Measurements from ENCODE around the gene SELENOS. TPM values are rescaled to one million over a fixed set of nuclear protein-coding genes. Genes with fewer than 3 reads are reported as not detected.

Gene SELENOS
- total and polyA plus RNA-seq, 9 of the 15 experiments (the other 6 are each of a cell fraction or from before 2014, with no cell fraction given): 24.9 to 57.4 (median 47.9) TPM

DNA sequence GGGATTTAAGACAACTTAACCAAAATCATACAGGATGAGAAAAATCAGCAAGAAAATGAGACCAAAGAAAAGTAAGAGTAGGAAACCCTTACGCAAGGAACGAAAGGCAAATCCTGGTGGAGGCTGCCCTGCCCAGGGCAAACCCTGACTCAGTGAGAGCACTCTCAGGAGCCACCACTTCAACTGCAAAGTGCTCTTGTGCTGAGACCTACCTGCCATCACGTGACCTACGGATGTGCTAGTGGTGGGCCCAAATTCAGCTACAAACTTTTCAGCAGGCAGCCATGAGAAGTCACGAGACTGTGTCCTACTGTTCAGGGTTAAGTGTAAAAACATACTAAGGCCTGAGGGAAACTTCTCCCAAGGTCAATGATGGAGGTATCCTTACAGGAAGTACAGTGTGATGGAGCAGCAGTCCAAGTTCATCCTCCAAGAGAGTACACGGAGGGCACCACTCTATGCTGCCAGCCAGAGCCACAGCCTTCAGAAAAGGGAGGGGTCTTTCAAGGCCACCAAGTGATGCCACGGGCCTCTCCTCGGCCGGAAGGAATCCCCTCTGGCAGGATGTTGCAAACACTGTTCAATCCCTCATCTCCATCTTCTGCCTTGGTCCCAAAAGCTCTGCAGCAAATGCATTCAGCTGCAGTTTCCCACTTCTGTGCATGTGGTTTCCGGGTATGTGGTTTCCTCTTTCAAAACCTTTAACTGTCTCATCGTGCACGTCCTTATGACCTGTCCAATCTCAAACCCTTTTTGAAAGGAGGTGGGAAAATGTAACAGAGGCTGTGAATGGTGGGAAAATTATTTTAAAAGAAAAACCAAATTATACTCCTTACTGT is 34.9 kb downstream of the SELENOS start:
- in situ Hi-C loops (cut with MboI): no loop called here

More for the DNA sequence above, 34.9 kb downstream of the SELENOS start:
- BruUV-seq (replicated peaks): no TSS peak
- POLR2A ChIA-PET: interaction anchor here (0.7 to 1.0 kb wide), 2 partner anchors 25 to 87 kb away, joined by 3 read pairs; no protein-coding TSS in a partner anchor
- Histone ChIP-seq H3K4me2 (ENCODE audit: insufficient read depth, low read length) (no peak overlapping the region), H3K79me2 (ENCODE audit: control insufficient read depth, insufficient read depth, low read length) (peaks cover 83% of the 10 kb centered on the region), H3K9ac (ENCODE audit: insufficient read depth in 1 of 2, low read depth in 2 of 2, low read length in 2 of 2) (no peak overlapping the region; a peak in 1 of 4 replicates), H2AFZ (ENCODE audit: low read depth, low read length) (no peak overlapping the region), H3K4me1 (replicated peaks in 1 of 2; ENCODE audit: control insufficient read depth in 2 of 2, insufficient read depth in 2 of 2, low read length in 2 of 2) (no peaks in the 10 kb centered on the region; a peak in 1 of 5 replicates), H3K4me3 (no peak overlapping the region), H3K27me3 (ENCODE audit: control insufficient read depth in 2 of 2, insufficient read depth in 2 of 2, low read length in 2 of 2) (no peaks in the 10 kb centered on the region), H4K20me1 (replicated peaks; ENCODE audit: control insufficient read depth, insufficient read depth, low read length) (peaks cover 12% of the 10 kb centered on the region), H3K9me3 (replicated peaks; ENCODE audit: control insufficient read depth, insufficient read depth, low read depth, low read length) (no peaks in the 10 kb centered on the region), H3K9me1 (ENCODE audit: control insufficient read depth, insufficient read depth, low read length) (no peaks in the 10 kb centered on the region), H3K36me3 (ENCODE audit: control insufficient read depth, insufficient read depth, low read length) (peaks cover 10% of the 10 kb centered on the region; the same call in 2 of the 3 replicates), H3K27ac (ENCODE audit: extremely low read depth, low read depth, low read length) (no peak overlapping the region)
- DNase-seq (ENCODE audit: extremely low read depth in 1 of 4, low spot score in 3 of 4) (no peak), FAIRE-seq (no peak), ATAC-seq (no peak)
- CTCF ChIA-PET (ENCODE audit: low intra/inter-chr PET ratio): no interaction called here
- TF ChIP-seq, protein P1, sequence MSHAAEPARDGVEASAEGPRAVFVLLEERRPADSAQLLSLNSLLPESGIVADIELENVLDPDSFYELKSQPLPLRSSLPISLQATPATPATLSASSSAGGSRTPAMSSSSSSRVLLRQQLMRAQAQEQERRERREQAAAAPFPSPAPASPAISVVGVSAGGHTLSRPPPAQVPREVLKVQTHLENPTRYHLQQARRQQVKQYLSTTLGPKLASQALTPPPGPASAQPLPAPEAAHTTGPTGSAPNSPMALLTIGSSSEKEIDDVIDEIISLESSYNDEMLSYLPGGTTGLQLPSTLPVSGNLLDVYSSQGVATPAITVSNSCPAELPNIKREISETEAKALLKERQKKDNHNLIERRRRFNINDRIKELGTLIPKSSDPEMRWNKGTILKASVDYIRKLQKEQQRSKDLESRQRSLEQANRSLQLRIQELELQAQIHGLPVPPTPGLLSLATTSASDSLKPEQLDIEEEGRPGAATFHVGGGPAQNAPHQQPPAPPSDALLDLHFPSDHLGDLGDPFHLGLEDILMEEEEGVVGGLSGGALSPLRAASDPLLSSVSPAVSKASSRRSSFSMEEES (CRISPR knock-in tag; IDR thresholded peaks at IDR 0.05): no peak
- TF ChIP-seq EP300 (IDR thresholded peaks at IDR 0.05; ENCODE audit: low read length): no peak
- no peak for TF ChIP-seq GABPB1 (CRISPR knock-in tag; IDR thresholded peaks at IDR 0.05)
- 80% methylated on average over 11 of the region's 12 CpGs for WGBS (ENCODE audit: insufficient coverage, low coverage, missing lambda C conversion rate)
- intact Hi-C loops (cut with micrococcal nuclease): no loop called here

Measured in K562 (cell line).